GM12801 (cell line): Measurements from ENCODE around the gene TNFRSF4.

ENCODE experiments used
- TF ChIP-seq, protein P1 (sequence below): IDR thresholded peaks from one replicate; pipeline ENCODE4 v1.5.1; 2011; ENCODE audit warnings: control low read depth; ENCODE audit not compliant: insufficient read length; ENCODE audit errors: extremely low read depth

The TNFRSF4 gene

DNA sequence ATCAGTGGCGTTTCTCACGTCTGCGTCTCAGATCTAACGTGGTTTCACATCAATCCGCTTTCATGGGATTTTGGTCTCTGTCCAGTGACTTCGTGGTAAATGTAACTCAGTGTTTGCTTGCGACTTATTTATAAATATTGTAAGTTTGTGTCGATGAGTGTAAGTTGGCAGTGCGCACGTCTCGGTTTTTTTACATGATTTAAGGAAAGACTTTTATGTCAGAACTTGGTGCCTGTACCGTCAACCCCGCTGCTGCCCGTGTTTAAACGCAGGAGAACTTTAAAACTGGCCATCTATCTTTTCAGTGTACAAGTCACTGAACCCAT is 19.6 kb upstream of the TNFRSF4 start:
- TF ChIP-seq, protein P1, sequence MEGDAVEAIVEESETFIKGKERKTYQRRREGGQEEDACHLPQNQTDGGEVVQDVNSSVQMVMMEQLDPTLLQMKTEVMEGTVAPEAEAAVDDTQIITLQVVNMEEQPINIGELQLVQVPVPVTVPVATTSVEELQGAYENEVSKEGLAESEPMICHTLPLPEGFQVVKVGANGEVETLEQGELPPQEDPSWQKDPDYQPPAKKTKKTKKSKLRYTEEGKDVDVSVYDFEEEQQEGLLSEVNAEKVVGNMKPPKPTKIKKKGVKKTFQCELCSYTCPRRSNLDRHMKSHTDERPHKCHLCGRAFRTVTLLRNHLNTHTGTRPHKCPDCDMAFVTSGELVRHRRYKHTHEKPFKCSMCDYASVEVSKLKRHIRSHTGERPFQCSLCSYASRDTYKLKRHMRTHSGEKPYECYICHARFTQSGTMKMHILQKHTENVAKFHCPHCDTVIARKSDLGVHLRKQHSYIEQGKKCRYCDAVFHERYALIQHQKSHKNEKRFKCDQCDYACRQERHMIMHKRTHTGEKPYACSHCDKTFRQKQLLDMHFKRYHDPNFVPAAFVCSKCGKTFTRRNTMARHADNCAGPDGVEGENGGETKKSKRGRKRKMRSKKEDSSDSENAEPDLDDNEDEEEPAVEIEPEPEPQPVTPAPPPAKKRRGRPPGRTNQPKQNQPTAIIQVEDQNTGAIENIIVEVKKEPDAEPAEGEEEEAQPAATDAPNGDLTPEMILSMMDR: no peak

- TF ChIP-seq, protein P1: no peak
Observed at GRCh38 chr1:1232796-1233566, 19.0 kb upstream of the TNFRSF4 start.

- TF ChIP-seq, protein P1: no peak
Observed at GRCh38 chr1:1232208-1232795, 18.3 kb upstream of the TNFRSF4 start, which contains the start of gene B3GALT6. TSS of gene B3GALT6 (plus strand) at chr1:1232237. CDS start at chr1:1232279, 42 bp downstream.

DNA sequence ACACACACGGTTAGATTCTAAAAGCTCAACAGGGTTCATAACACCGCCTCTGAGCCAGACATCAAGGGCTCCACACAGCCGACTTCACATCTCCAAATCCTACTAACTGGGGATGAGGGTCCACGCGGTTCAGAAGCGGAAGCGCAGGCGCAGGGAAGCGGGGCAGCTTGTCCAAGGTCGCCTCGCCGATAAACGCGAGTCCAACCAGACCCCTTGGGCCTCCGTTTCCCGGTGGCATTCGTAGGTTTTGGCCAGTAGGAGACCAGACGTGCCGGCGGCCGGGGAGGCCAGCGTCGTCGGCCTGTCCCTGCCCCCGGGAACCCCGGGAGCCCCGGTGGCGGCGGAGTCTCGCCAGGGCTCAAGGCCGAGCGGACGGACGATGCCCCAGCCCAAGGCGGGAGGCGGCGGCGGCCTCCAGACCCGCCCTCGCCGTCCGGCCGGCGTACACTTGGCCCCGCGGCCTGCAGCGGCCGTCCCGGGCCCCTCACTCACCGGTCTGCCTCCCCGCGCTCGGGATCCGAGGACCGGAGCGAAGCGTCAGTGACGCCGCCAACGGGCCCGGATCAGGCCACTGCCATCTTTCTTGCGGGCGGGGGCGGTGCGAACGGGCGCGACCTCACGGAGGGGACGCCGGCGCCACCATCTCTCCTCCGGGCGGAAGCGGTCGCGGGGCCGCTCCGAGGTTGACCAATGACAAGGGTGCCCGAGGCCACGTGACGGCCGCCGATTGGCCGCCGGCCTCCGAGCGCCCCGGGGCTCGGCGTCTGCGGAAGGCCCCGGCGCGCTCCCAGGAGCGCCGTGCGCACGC is 17.7 kb upstream of the TNFRSF4 start, which contains the start of gene SDF4:
Gene SDF4, minus strand, starts transcription at position 602 of the 808 bp plus-strand sequence. CDS start 3,229 bp downstream, outside the sequence.
- TF ChIP-seq, protein P1: no peak

DNA sequence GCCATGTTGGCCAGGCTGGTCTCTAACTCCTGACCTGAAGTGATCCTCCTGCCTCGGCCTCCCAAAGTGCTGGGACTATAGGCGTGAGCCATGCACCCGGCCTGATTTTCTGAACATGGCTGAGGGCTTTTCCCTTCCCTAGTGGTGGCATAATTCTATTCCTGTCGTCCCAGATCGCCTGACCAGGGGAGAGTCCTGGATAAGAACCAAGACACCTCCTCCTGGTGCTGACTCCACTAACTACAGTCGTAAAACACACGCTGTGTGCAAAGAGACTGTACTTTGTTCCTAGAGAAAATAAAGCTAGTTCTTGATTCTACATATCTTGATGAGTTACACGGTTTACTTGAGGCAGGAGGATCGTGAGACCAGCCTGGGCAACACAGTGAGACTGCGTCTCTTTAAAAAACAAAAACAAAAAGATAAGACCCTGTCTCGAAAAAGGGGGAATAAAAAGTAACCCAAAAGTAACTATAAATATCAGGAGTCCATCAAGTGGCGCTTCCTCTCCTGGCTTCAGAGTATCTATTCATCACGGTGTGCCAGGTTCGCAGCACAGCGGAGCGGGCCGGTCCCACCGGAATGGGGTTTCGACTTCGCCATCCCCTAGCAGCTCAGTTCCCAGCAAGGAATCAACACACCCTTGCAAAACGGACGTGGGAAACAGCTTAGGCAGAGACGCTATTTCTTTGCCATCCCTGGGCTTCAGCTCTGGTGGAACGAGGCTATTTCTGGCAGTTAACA is 16.9 kb upstream of the TNFRSF4 start:
- TF ChIP-seq, protein P1: no peak

DNA sequence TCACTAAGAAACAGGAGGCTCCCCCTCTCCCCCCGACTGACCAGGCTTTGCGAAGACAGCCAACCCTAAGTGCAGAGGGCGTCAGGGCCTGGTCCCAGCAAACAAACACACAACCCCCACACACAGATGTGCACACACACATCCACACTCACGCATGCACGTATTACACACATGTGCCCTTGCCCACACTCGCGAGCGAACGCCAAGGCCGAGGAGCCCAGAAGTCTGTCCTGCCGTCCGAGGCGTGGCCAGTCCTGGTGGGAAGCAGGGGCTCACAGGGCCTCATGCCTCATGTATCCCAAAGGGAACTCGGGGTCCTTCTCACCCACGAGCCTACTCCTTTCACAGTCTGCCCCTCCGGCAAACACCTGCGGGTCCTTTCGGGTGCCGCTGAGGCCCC is 15.8 kb upstream of the TNFRSF4 start:
- TF ChIP-seq, protein P1: no peak
